GM19455 (cell line): ENCODE measurements around the gene CLRN2.
"Not testable (repeated sequence)": the region's sequence is repeated elsewhere in the genome, so short reads cannot be mapped to it uniquely, and the experiment has no call there.

Source experiments
- ATAC-seq: cut with Tn5 transposase; IDR thresholded peaks from one replicate; pipeline ENCODE4 v1.9.1; 2021; ENCODE audit not compliant: unreplicated experiment

Gene CLRN2

DNA sequence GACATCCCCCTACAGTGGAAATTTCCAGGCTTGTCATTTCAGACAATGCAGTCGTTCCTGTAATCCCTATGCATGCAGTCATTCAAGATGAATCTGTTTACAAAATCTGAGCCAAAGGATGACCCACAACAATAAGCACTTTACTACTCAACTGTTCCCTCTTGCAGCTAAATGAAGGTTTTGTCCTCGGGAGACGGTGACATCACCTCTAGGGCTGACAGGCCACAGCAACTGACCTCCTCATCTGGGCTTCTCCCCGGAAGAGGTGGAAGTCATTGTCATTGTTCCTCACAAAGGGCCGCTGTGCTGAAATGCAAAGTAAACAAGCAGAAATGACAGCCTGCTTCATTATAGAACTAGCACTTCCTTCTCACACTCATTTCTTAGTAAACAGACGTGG is 29.2 kb downstream of the CLRN2 start:
- no peak for ATAC-seq

DNA sequence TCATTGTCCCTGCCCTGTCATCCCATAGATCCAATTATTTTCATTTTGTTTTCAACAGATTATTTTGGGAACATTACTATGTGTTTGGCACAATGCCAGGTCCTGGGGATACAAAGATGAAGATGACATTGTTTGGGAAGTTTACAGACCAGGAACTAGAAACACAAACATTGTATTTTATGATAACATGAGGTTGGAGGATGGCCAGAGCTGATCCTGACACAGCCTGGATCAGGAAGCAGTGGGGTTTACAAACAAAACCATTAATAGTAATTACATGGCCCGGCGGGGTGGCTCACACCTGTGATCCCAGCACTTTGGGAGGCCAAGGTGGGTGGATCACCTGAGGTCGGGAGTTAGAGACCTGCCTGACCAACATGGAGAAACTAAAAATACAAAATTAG is 29.9 kb downstream of the CLRN2 start:
- ATAC-seq = no peak

DNA sequence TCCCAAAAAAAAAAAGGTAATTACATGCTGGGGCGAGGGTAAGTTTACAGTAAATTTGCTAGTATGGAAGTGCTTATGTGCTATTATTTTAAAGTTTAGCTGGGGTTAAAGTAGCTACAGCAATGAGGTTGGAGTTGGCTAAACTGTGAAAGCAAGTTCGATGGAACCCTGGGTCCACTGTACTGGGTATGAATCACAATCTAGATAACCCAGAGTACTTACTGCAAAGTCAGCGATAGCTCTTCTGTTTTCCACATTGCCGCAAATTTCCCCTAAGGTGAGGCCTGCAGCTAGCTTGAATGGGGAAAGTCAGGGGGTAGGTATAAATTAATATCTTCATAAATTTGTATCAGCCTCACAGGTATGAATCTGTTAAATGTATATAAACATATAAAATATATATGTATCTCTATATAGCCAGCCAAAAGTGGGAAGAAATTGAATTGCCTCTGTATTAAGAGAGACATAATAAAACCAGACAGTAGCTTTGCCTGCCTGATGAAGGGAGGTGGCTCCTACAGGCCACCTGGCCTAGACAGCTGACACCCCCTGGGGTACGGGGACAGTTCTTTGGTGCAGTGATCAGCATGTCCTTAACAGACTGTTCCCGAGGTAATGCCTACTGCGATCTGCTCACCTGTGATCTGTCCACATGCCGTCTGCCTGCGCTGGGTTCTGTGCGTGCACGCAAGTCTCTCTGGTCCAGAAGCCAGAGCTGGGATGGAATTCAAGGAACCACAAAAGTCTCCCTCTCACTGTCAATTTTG is 30.6 kb downstream of the CLRN2 start:
- ATAC-seq = no peak

DNA sequence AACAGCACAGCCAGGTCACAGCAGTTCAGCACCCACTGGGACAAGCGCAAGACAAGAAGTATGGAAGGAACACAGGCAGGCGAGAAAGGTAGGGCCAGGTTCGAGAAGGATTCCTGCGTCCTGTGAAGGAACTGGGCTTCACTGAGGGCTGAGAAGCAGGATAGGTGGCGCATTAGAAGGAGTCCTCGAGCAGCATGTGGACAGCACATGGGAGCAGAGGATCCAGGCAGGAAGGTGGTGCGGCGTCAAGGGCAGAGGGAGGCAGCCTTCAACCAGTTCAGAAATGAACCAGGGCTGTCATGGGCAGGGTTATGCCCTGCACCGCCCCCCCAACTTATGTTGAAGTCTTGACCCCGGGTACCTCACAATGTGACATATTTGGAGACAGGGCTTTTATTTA is 31.3 kb downstream of the CLRN2 start:
- ATAC-seq = no peak

DNA sequence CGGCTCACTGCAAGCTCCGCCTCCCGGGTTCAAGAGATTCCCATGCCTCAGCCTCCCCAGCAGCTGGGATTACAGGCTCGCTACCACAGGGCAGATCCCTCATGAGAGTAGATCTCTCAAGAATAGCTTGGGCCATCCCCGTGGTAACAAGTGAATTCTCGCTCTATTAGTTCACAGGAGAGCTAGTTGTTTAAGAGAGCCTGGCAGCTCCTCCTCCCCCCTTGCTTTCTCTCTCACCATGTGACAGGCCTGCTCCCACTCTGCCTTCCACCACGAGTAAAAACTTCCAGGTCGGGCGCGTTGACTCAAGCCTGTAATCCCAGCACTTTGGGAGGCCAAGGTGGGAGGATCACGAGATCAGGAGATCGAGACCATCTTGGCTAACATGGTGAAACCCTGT is 31.7 kb downstream of the CLRN2 start:
- no peak for ATAC-seq

DNA sequence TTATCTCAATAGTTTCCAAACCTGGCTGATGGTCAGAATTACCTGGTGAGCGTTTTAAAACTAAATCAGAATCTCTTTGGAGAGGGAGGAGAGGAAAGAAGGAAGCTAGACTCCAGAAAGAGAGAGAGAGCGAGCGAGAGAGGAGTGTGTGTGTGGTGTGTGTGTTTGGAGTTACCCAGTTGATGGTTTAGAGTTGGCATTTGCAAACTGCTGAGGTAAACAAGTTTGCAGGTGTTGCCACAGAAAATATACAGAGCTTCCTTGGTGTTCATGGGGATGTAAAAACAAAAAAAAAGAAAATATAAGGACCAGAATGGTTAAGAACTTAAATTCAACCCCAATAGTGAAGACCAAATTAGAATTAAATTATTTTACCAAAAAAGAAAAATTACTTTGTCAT is 35.6 kb downstream of the CLRN2 start:
- no peak for ATAC-seq

DNA sequence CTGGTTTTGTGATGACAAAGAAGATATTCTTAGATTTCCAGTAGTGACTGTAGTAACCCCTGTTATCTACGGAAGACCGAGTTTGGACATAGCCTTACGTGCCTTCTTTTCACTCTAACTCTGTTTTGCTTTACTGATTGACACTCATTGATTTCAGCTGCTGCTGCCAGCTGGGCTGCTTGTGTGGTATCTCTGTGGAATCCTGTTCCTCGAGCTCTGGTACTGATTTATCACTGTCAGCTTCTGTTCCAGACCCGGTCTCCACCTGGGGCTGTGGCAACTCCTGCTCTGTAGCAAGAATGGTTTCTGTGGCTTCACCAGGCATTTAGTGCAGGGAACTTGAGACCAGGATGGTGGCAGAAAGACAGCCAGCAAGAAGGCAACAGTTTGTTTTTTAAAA is 37.5 kb downstream of the CLRN2 start:
- ATAC-seq = no peak

DNA sequence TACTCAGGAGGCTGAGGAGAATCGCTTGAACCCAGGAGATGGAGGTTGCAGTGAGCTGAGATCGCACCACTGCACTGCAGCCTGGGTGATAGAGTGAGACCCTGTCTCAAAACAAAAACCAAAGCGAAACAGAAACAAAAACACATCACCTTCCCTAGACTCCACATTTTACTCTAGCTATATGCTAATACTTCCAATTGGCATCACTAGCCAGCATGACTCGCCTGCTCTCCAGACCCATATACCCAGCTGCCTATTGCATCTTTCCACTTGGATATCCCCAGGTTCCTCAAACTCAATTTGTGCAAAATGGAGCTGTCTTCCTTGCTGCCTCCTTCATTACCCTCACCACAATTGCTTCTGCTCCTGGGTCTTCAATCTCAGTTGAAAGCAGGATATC is 39.6 kb downstream of the CLRN2 start:
- ATAC-seq = no peak

DNA sequence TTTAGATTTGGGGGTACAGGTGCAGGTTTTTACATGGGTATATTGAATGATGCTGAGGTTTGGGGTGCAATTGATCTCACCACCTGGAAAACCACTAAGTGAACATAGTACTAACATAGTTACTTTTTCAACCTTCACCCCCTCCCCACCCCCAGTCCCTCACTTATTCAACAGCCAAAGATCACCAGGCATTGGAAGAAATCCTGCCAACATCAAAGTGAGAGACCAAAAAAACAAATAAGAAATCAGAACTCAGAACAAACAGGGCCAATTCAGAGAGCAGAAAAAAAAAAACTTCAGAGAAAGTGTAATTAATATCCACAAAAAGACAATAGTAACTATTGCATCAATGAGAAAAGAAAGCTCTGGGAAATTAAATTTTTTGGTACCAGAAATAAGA is 41.5 kb downstream of the CLRN2 start:
- no peak for ATAC-seq

DNA sequence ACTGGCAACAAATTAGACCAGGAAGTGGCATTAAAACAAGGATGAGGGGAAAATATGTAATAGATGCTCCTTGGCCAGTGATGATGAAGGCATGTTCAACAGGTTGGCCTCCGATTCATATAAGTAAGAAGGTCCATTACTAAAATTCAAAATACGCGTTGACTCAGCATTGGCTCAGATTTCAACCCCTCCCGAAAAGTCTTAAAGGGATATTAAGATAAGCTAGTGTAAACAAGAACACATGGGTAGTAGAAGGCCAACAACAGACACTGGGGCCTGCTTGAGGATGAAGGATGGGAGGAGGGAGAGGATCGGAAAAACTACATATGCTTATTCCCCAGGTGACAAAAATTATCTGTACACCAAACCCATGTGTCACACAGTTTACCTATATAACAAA is 42.9 kb downstream of the CLRN2 start:
- no peak for ATAC-seq

DNA sequence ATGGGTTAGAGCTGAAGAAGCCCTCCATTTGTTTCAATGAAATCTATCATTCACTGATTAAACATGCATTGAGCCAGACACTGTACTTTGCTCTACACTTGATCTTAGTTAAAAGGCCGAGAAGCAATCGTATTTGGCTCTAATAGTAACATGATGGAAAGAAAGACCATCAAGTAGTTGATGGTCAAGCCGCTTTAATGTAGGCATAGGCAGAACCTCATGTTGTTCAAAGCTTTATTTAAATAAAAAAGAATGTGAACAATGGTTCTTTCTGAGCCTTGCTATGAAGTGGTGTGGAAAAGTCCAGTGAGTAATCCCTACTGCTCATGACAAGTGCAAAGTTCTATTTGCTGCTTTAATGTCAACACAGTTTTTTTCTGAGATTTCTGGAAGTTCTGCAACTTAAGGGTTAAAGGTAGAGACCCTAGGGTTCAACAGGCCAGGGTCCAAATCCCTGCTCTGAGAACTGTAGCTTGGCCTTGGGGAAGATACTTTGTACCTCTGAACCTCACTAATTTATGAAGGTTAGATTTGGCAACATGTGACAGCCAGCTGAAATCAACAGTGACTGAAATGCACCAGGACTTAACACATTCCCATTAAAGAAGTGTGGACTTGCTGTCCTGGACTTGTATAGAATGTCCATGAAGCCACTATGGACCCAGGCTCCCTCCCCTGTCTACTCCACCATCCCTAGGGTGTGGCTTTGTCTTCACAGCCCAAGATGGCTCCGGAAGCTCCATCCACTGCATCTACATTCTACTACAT is 44.2 kb downstream of the CLRN2 start:
- ATAC-seq = no peak

DNA sequence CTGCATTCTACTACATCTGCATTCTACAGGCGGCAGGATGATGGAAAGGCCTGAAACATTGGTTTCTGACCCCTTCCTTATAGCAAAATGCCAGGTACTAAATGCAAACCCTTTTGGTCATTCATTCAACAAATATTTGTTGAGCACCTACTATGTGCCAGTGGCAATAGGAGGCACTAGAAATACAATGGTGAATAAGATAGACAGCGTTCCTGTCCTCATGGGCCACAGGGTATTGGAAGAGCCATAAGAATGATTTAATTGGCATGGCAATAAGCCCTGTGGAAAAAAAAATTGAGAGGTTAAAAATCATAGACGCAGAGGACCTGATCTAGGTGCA is 44.7 kb downstream of the CLRN2 start:
- ATAC-seq = no peak

DNA sequence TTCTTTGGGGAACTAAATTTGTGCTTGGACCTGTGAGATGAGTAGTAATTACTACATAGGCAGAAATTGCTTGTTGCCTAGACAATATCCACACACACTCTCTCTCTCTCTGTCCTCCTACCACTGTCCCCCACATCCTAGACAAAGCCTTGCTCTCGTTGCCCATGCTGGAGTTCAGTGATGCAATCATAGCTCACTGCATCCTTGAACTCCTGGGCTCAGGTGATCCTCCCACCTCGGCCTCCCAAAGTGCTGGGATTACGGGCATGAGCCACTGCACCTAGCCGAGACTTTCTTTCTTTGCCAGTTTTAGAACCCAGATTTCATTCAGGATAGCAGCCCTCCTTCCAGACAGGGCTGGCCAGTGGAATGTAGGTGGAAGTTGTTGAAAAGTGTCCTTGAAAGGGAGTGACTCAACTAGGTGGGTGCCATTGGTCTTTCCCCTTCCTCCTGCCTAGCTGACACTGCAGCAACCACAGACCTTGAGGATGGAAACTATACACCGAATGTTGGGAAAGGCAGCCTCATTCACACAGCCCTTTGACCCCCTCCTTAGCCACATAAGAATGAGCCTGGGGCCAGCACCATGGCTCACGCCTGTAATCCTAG is 45.2 kb downstream of the CLRN2 start:
- no peak for ATAC-seq

DNA sequence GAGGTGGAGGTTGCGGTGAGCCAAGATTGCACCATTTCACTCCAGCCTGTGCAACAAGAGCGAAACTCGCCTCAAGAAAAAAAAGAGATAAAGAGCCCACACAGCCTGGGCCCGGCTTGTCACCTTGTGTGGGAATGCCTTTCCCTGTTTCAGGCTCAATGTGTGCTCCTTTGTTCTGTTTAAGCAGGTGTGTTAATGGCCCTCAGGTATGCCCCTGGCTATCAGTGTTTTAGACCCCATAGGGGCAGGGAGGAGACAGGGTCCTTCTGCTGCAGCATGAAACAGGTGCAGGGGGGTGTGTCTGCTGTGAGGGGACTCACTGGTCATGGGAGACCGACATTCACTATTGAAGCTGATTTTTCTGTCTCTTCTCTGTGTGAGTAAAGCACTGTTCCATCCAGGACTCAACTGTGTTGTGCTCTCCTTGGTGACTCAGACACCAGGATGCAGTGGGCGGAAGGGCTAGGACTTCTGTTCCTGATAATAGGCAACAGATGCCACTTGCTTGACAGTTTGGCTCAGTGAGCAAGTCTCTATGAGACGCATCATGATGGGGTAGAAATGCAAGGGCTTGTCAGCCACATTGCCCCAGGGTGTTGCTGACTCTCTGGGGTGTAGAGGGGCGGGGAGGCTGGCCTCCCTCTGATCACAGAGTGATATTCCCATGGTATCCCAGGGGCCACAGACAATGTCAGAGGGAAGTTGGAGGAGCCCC is 46.4 kb downstream of the CLRN2 start:
- no peak for ATAC-seq

DNA sequence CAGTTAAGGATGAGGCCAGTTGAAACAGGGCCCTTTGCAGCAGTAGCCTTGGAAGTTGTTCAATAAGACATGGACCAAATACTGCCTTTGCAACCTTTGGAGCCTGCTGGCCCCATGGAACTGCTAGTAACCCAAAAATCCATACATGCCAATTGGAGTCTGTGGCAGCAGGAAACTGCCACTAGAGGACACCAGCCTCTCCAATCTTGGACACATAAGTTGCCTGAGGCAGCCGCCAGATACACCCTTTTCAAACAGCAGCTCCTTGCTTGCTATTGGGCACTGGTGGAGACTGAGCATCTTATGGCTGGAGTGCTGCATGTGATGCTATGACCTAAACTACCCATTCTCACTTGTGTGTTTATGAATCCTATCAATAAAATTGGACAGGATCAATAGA is 47.2 kb downstream of the CLRN2 start:
- no peak for ATAC-seq

DNA sequence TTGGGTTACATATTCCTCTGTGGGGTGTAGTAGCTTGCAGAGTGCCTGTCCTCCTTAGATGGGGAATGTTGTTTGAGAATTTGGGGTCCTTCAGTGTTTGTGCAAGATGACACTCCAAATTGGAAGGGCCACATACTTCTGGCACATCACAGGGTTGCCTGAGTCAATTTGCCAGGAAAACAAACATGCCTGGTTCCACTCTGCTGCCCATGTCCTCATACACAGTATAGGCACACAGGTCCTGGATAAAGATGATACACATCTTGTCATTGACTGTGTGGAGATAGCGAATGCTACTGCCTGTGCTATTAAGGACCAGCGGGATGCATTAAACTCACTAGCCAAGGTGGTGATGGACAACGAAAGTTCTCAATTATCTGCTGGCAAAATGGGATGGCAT is 50.9 kb downstream of the CLRN2 start:
- no peak for ATAC-seq

DNA sequence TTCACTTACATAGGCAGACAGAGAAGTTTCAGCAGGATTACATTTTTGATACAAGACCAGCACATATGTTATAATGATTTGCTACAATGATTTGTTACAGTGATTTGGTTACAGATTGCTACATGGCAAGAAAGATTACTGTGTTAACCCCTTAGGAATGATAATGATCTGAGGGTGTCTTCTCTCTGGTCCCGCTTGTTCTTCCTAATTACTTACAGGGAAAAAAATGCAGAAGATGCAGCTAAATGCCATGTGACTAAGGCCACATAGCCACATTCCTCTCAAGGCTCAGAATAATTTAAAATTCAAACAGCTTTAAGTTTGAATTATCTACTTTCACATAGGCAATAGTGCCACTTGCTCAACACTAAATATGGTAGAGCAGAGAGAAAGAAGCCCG is 52.3 kb downstream of the CLRN2 start:
- ATAC-seq = no peak

DNA sequence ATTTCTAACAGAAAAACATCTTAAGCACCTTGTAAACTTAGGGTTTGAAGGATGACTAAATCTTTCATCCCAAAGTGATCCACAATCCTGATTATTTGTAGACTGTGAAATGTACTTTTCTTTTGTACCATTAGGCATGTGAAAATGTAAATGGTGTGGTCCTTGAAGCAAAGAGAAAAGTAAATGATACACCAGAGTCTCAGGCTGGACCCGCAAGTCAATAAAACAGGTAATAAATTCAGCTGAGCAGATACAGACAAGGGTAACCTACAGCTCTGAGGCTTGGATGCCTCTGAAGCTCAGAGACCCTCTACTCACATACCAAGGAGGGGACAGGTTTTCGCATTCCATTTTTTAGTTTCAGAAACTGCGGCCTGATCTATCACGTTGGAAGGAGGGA is 59.2 kb downstream of the CLRN2 start:
- ATAC-seq = no peak

DNA sequence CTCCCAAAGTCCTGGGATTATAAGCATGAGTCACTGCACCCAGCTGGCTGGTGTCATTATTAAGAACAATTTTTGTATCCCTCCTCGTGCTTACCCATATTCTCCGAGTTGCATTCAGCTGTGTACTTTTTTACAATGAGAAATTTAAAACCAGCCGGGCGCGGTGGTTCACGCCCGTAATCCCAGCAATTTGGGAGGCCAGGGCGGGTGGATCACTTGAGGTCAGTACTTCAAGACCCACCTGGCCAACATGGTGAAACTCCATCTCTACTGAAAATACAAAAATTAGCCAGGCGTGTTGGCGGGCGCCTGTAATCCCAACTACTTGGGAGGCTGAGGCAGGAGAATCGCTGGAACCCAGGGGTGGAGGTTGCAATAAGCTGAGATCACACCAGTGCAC is 60.2 kb downstream of the CLRN2 start:
- not testable (repeated sequence) for ATAC-seq
